ENCODE data around the gene TM4SF1.

The TM4SF1 gene

GRCh38 chr3:149366941-149367840, 10.3 kb downstream of the TM4SF1 start:
- H3K27me3 ChIP-seq (ENCODE audit: insufficient read depth, low read length) = no peaks in the 10 kb centered on the region
- H3K79me1 ChIP-seq (ENCODE audit: low read length) = no peaks in the 10 kb centered on the region
- WGBS (ENCODE audit: extremely low coverage, insufficient coverage, insufficient read length) = no CpG with 5 or more reads among the region's 3 CpGs
- no peaks in the 10 kb centered on the region for H3K36me3 ChIP-seq (ENCODE audit: control insufficient read depth in 1 of 2, insufficient read depth in 2 of 2, low read length in 2 of 2)
- H2BK12ac ChIP-seq (ENCODE audit: low read length) = no peak overlapping the region
- H2AFZ ChIP-seq (ENCODE audit: insufficient read depth, low read length, poor library complexity) = no peak overlapping the region
- no peak overlapping the region for H3K4me2 ChIP-seq (ENCODE audit: low read length)
- DNase-seq = peak; percentile 37 to 78
- H4K12ac ChIP-seq (ENCODE audit: low read depth, low read length) = no peak overlapping the region
- H3K23ac ChIP-seq (ENCODE audit: low read length) = no peak overlapping the region
- H2BK120ac ChIP-seq (ENCODE audit: insufficient read depth, low read length, poor library complexity) = no peak overlapping the region
- H3K4me3 ChIP-seq (ENCODE audit: low read depth, low read length) = no peak overlapping the region
- peak overlapping the region; percentile 37 for H2AK5ac ChIP-seq (ENCODE audit: low read length)
- H3K18ac ChIP-seq (ENCODE audit: low read length) = no peak overlapping the region
- no peak overlapping the region for H3K14ac ChIP-seq (ENCODE audit: low read length)
- no peaks in the 10 kb centered on the region for H3K9me3 ChIP-seq (ENCODE audit: insufficient read depth, low read depth, low read length)
- H2BK5ac ChIP-seq (ENCODE audit: low read depth, low read length, poor library complexity) = no peak overlapping the region
- H3K79me2 ChIP-seq (ENCODE audit: control insufficient read depth, insufficient read depth, low read length, poor library complexity) = no peaks in the 10 kb centered on the region
- no peak overlapping the region for H4K91ac ChIP-seq (ENCODE audit: low read depth, low read length)
- H3K27ac ChIP-seq (ENCODE audit: low read depth, low read length) = no peak overlapping the region
- no peak overlapping the region for H3K4ac ChIP-seq (ENCODE audit: low read depth, low read length)
- H3K4me1 ChIP-seq (ENCODE audit: control insufficient read depth in 1 of 2, insufficient read depth in 2 of 2, low read length in 2 of 2) = peaks cover 4 to 7% of the 10 kb centered on the region in 2 experiments
- no peak overlapping the region for H4K8ac ChIP-seq (ENCODE audit: low read depth, low read length)
- no peak overlapping the region for H3K9ac ChIP-seq (ENCODE audit: low read length)

GRCh38 chr3:149366031-149366430, 11.4 kb downstream of the TM4SF1 start:
- peak in 1 of 2 donors; percentile 60 for DNase-seq
- WGBS (ENCODE audit: extremely low coverage, insufficient coverage, insufficient read length) = no CpG with 5 or more reads among the region's 2 CpGs
- H3K18ac ChIP-seq (ENCODE audit: low read length) = no peak overlapping the region
- no peak overlapping the region for H3K14ac ChIP-seq (ENCODE audit: low read length)
- H2AK5ac ChIP-seq (ENCODE audit: low read length) = no peak overlapping the region
- H2BK5ac ChIP-seq (ENCODE audit: low read depth, low read length, poor library complexity) = no peak overlapping the region
- H2BK120ac ChIP-seq (ENCODE audit: insufficient read depth, low read length, poor library complexity) = no peak overlapping the region
- no peak overlapping the region for H3K27ac ChIP-seq (ENCODE audit: low read depth, low read length)
- no peak overlapping the region for H3K9ac ChIP-seq (ENCODE audit: low read length)
- H4K91ac ChIP-seq (ENCODE audit: low read depth, low read length) = no peak overlapping the region
- H3K79me1 ChIP-seq (ENCODE audit: low read length) = no peaks in the 10 kb centered on the region
- no peak overlapping the region for H3K4ac ChIP-seq (ENCODE audit: low read depth, low read length)
- H3K4me2 ChIP-seq (ENCODE audit: low read length) = no peak overlapping the region
- no peak overlapping the region for H3K4me3 ChIP-seq (ENCODE audit: low read depth, low read length)
- no peak overlapping the region for H4K8ac ChIP-seq (ENCODE audit: low read depth, low read length)
- no peak overlapping the region for H2BK12ac ChIP-seq (ENCODE audit: low read length)
- H3K36me3 ChIP-seq (ENCODE audit: control insufficient read depth in 1 of 2, insufficient read depth in 2 of 2, low read length in 2 of 2) = no peaks in the 10 kb centered on the region
- no peak overlapping the region for H4K12ac ChIP-seq (ENCODE audit: low read depth, low read length)
- H3K23ac ChIP-seq (ENCODE audit: low read length) = no peak overlapping the region
- peaks cover 2% of the 10 kb centered on the region in 2 experiments for H3K4me1 ChIP-seq (ENCODE audit: control insufficient read depth in 1 of 2, insufficient read depth in 2 of 2, low read length in 2 of 2)
- H3K79me2 ChIP-seq (ENCODE audit: control insufficient read depth, insufficient read depth, low read length, poor library complexity) = no peaks in the 10 kb centered on the region
- no peak overlapping the region for H2AFZ ChIP-seq (ENCODE audit: insufficient read depth, low read length, poor library complexity)
- H3K27me3 ChIP-seq (ENCODE audit: insufficient read depth, low read length) = no peaks in the 10 kb centered on the region
- H3K9me3 ChIP-seq (ENCODE audit: insufficient read depth, low read depth, low read length) = no peaks in the 10 kb centered on the region

DNA sequence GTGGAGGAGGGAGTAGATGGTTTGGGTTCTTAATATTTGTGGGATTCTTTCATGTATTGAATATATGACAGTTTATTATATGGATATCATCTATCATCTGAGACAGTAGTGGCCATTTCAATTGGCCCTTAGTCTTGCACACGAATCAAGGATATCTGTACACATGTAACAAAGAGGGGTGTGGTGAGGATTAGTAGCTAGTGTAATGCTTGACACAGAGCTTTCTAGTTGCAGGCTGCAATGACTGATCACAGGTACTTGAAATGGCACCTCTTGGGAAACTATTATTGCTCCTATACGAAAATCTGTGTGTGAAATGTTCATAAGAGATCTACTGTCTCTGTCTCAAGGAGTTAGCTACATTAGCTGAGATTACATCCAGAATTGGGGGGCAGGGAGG, 12.8 kb downstream of the TM4SF1 start:
- WGBS (ENCODE audit: extremely low coverage, insufficient coverage, insufficient read length) = no CpG with 5 or more reads among the region's 2 CpGs
- no peak overlapping the region for H3K9ac ChIP-seq (ENCODE audit: low read length)
- no peak overlapping the region for H3K27ac ChIP-seq (ENCODE audit: low read depth, low read length)

GRCh38 chr3:149363053-149363452, 14.4 kb downstream of the TM4SF1 start:
- Histone ChIP-seq H3K36me3 (ENCODE audit: control insufficient read depth in 1 of 2, insufficient read depth in 2 of 2, low read length in 2 of 2) (no peaks in the 10 kb centered on the region), H2BK12ac (ENCODE audit: low read length) (no peak overlapping the region), H2AFZ (ENCODE audit: insufficient read depth, low read length, poor library complexity) (no peak overlapping the region), H3K27ac (ENCODE audit: low read depth, low read length) (no peak overlapping the region), H3K9ac (ENCODE audit: low read length) (no peak overlapping the region), H3K4me1 (ENCODE audit: control insufficient read depth in 1 of 2, insufficient read depth in 2 of 2, low read length in 2 of 2) (peaks cover 2% of the 10 kb centered on the region in 2 experiments), H4K8ac (ENCODE audit: low read depth, low read length) (no peak overlapping the region), H3K4me2 (ENCODE audit: low read length) (no peak overlapping the region), H3K4me3 (ENCODE audit: low read depth, low read length) (no peak overlapping the region), H3K4ac (ENCODE audit: low read depth, low read length) (no peak overlapping the region), H2BK5ac (ENCODE audit: low read depth, low read length, poor library complexity) (no peak overlapping the region), H3K14ac (ENCODE audit: low read length) (no peak overlapping the region), H3K79me2 (ENCODE audit: control insufficient read depth, insufficient read depth, low read length, poor library complexity) (no peaks in the 10 kb centered on the region), H4K91ac (ENCODE audit: low read depth, low read length) (peak overlapping the region; percentile 8), H3K23ac (ENCODE audit: low read length) (no peak overlapping the region), H3K18ac (ENCODE audit: low read length) (no peak overlapping the region), H2AK5ac (ENCODE audit: low read length) (no peak overlapping the region), H2BK120ac (ENCODE audit: insufficient read depth, low read length, poor library complexity) (no peak overlapping the region), H4K12ac (ENCODE audit: low read depth, low read length) (no peak overlapping the region), H3K9me3 (ENCODE audit: insufficient read depth, low read depth, low read length) (no peaks in the 10 kb centered on the region), H3K27me3 (ENCODE audit: insufficient read depth, low read length) (no peaks in the 10 kb centered on the region), H3K79me1 (ENCODE audit: low read length) (no peaks in the 10 kb centered on the region)
- DNase-seq = peak; percentile 46 to 69
- no CpG with 5 or more reads among the region's 2 CpGs for WGBS (ENCODE audit: extremely low coverage, insufficient coverage, insufficient read length)

More for the DNA sequence above, 12.8 kb downstream of the TM4SF1 start:
- no peak overlapping the region for H2AK5ac ChIP-seq (ENCODE audit: low read length)
- H4K12ac ChIP-seq (ENCODE audit: low read depth, low read length) = no peak overlapping the region
- H2BK120ac ChIP-seq (ENCODE audit: insufficient read depth, low read length, poor library complexity) = no peak overlapping the region
- no peaks in the 10 kb centered on the region for H3K36me3 ChIP-seq (ENCODE audit: control insufficient read depth in 1 of 2, insufficient read depth in 2 of 2, low read length in 2 of 2)
- H3K27me3 ChIP-seq (ENCODE audit: insufficient read depth, low read length) = no peaks in the 10 kb centered on the region
- H3K79me1 ChIP-seq (ENCODE audit: low read length) = no peaks in the 10 kb centered on the region
- H3K4me2 ChIP-seq (ENCODE audit: low read length) = no peak overlapping the region
- H3K79me2 ChIP-seq (ENCODE audit: control insufficient read depth, insufficient read depth, low read length, poor library complexity) = no peaks in the 10 kb centered on the region
- no peaks in the 10 kb centered on the region for H3K9me3 ChIP-seq (ENCODE audit: insufficient read depth, low read depth, low read length)
- no peak overlapping the region for H3K4me3 ChIP-seq (ENCODE audit: low read depth, low read length)
- DNase-seq = no peak
- no peak overlapping the region for H4K8ac ChIP-seq (ENCODE audit: low read depth, low read length)
- H4K91ac ChIP-seq (ENCODE audit: low read depth, low read length) = no peak overlapping the region
- peaks cover 2% of the 10 kb centered on the region in 2 experiments for H3K4me1 ChIP-seq (ENCODE audit: control insufficient read depth in 1 of 2, insufficient read depth in 2 of 2, low read length in 2 of 2)
- no peak overlapping the region for H3K4ac ChIP-seq (ENCODE audit: low read depth, low read length)
- no peak overlapping the region for H3K23ac ChIP-seq (ENCODE audit: low read length)
- no peak overlapping the region for H2AFZ ChIP-seq (ENCODE audit: insufficient read depth, low read length, poor library complexity)
- no peak overlapping the region for H3K14ac ChIP-seq (ENCODE audit: low read length)
- no peak overlapping the region for H3K18ac ChIP-seq (ENCODE audit: low read length)
- no peak overlapping the region for H2BK12ac ChIP-seq (ENCODE audit: low read length)
- no peak overlapping the region for H2BK5ac ChIP-seq (ENCODE audit: low read depth, low read length, poor library complexity)
